ENCODE measurements around the gene MAPT. TPM values are rescaled to one million over a fixed set of nuclear protein-coding genes. Genes with fewer than 3 reads are reported as not detected.

Gene MAPT
- total and polyA plus RNA-seq, 2 of the 13 experiments (the other 11 are each of a cell fraction or from before 2014, with no cell fraction given) = 2.1 to 2.8 TPM

- TF ChIP-seq NCOA5 (CRISPR knock-in tag; IDR thresholded peaks at IDR 0.05) (no peak), ZNF878 (CRISPR knock-in tag; IDR thresholded peaks at IDR 0.05) (no peak; the same call in 1 of the 2 replicates), LCORL (IDR thresholded peaks at IDR 0.05) (peak; percentile 76), LCORL (CRISPR knock-in tag; IDR thresholded peaks at IDR 0.05) (peak; percentile 97), MIER2 (CRISPR knock-in tag; IDR thresholded peaks at IDR 0.05) (peak; percentile 89; the same call in 1 of the 2 replicates), PRDM10 (CRISPR knock-in tag; IDR thresholded peaks at IDR 0.05; ENCODE audit: low read depth) (0 out of 2 replicates have a peak, but pooled peaks have one; percentile 82), HOXA9 (CRISPR knock-in tag; IDR thresholded peaks at IDR 0.05; ENCODE audit: borderline replicate concordance) (0 out of 2 replicates have a peak, but pooled peaks have one; percentile 64), TEAD3 (CRISPR knock-in tag; optimal IDR thresholded peaks at IDR 0.05; ENCODE audit: borderline replicate concordance) (peak; percentile 94), SRSF4 (IDR thresholded peaks at IDR 0.05; ENCODE audit: low read depth, low read length, poor library complexity, severe bottlenecking) (no peak), ZBTB38 (CRISPR knock-in tag; IDR thresholded peaks at IDR 0.05) (0 out of 2 replicates have a peak, but pooled peaks have one; percentile 16), RARG (CRISPR knock-in tag; IDR thresholded peaks at IDR 0.05; ENCODE audit: low read depth) (no peak), ZNF790 (CRISPR knock-in tag; IDR thresholded peaks at IDR 0.05; ENCODE audit: borderline replicate concordance) (peak; percentile 91), AGO2 (optimal IDR thresholded peaks at IDR 0.05; ENCODE audit: low read depth, low read length) (no peak), BRCA1 (CRISPR knock-in tag; IDR thresholded peaks at IDR 0.05) (peak; percentile 80; the same call in 1 of the 2 replicates), PAXIP1 (CRISPR knock-in tag; conservative IDR thresholded peaks at IDR 0.05) (peak; percentile 98), PITX1 (CRISPR knock-in tag; IDR thresholded peaks at IDR 0.05) (peak; percentile 92; the same call in 1 of the 2 replicates), STAG1 (CRISPR knock-in tag; IDR thresholded peaks at IDR 0.05) (peak; percentile 19), ATRX (CRISPR knock-in tag; IDR thresholded peaks at IDR 0.05; ENCODE audit: borderline replicate concordance) (no peak), ZFP37 (CRISPR knock-in tag; IDR thresholded peaks at IDR 0.05; ENCODE audit: borderline replicate concordance) (peak; percentile 75; the same call in 1 of the 2 replicates), SIX4 (CRISPR knock-in tag; IDR thresholded peaks at IDR 0.05) (peak; percentile 70; the same call in 1 of the 2 replicates), ZBTB44 (CRISPR knock-in tag; IDR thresholded peaks at IDR 0.05) (0 out of 2 replicates have a peak, but pooled peaks have one; percentile 48)
Measured at GRCh38 chr17:45935710-45936509, 41.6 kb downstream of the MAPT start (continued).

Data from HepG2 (cell line).